ENCODE data around the gene LIMK2. TPM values are rescaled to one million over a fixed set of nuclear protein-coding genes. Genes with fewer than 3 reads are reported as not detected.
A peak's percentile ranks its signal among the peaks of the same experiment; 100 is the strongest.

LIMK2 gene
- total RNA-seq, 1 donor from 2014 or later: 8.0 TPM

DNA sequence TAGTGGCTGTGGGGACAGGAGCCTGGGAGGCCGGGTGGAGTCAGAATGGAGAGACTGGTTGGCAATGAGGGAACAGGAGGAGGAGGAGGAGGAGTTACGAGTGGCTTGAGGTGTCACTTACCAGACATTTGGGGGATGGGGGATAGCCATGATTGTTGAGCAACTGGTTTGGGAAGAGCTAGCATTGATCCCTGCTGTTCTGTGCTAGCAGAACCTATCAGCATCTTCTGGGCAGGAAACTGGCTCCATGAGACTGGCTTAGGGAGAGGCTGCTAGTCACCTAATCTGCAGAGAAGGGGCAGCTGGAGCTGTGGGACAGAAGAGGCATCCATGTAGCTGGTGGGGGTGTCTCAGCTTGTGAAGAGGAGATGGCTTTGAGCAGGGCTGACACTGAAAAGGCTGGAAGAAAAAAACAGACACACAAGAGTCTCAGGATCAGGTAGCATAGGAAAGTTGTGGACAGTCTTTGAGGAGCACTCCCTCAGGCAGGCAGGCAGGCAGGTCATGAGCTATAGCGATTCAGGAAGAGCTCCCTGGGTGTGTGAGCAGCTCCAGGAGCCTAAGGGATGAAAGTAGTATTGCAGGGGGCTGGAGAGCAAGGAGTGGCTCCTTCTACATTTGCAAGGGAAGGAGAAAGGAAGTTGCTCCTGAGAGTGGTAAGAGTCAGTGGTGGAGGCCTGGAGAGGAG, 57.9 kb downstream of the LIMK2 start:
- intact Hi-C loops (cut with micrococcal nuclease): no loop called here
- Histone ChIP-seq H3K9me3 (replicated peaks) (no peaks in the 10 kb centered on the region), H3K36me3 (peaks cover 65% of the 10 kb centered on the region), H3K4me3 (no peak overlapping the region), H3K27me3 (ENCODE audit: low read depth) (no peaks in the 10 kb centered on the region), H3K4me1 (peaks cover 25% of the 10 kb centered on the region), H3K27ac (replicated peaks) (no peak overlapping the region)
- DNase-seq: no peak
- TF ChIP-seq, protein P1, sequence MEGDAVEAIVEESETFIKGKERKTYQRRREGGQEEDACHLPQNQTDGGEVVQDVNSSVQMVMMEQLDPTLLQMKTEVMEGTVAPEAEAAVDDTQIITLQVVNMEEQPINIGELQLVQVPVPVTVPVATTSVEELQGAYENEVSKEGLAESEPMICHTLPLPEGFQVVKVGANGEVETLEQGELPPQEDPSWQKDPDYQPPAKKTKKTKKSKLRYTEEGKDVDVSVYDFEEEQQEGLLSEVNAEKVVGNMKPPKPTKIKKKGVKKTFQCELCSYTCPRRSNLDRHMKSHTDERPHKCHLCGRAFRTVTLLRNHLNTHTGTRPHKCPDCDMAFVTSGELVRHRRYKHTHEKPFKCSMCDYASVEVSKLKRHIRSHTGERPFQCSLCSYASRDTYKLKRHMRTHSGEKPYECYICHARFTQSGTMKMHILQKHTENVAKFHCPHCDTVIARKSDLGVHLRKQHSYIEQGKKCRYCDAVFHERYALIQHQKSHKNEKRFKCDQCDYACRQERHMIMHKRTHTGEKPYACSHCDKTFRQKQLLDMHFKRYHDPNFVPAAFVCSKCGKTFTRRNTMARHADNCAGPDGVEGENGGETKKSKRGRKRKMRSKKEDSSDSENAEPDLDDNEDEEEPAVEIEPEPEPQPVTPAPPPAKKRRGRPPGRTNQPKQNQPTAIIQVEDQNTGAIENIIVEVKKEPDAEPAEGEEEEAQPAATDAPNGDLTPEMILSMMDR (IDR thresholded peaks at IDR 0.05; ENCODE audit: borderline replicate concordance): no peak

DNA sequence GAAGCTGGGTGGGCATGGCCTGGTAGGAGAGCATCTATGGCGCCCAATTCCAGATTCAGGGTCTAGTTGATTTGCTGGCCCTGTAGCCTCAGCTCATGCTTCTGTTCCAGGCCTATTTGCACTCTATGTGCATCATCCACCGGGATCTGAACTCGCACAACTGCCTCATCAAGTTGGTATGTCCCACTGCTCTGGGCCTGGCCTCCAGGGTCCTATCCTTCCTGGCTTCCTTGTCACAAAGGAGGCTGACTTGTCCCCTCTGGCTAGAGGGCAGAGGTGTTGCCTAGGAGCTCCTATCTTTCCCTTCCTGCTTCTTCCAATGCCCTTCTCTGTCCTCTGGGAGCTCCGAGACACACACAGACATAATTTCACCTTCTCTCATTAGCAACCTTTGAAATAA, 58.9 kb downstream of the LIMK2 start:
- H3K36me3 ChIP-seq: peaks cover 66% of the 10 kb centered on the region
- no peak overlapping the region for H3K4me3 ChIP-seq
- no peaks in the 10 kb centered on the region for H3K27me3 ChIP-seq (ENCODE audit: low read depth)
- no peaks in the 10 kb centered on the region for H3K9me3 ChIP-seq (replicated peaks)
- peak overlapping the region; percentile 34 for H3K27ac ChIP-seq (replicated peaks)
- peaks cover 25% of the 10 kb centered on the region for H3K4me1 ChIP-seq
- TF ChIP-seq, protein P1 (IDR thresholded peaks at IDR 0.05; ENCODE audit: borderline replicate concordance): no peak
- DNase-seq: no peak
- intact Hi-C loops (cut with micrococcal nuclease): no loop called here

- TF ChIP-seq, protein P1 (IDR thresholded peaks at IDR 0.05; ENCODE audit: borderline replicate concordance): no peak
- intact Hi-C loops (cut with micrococcal nuclease): no loop called here
- Histone ChIP-seq H3K36me3 (peaks cover 63% of the 10 kb centered on the region), H3K27ac (replicated peaks) (peak overlapping the region; percentile 34), H3K4me1 (peaks cover 25% of the 10 kb centered on the region), H3K4me3 (no peak overlapping the region), H3K9me3 (replicated peaks) (no peaks in the 10 kb centered on the region), H3K27me3 (ENCODE audit: low read depth) (no peaks in the 10 kb centered on the region)
- DNase-seq: no peak
These were observed 59.4 kb downstream of the LIMK2 start for GRCh38 chr22:31271485-31271884.

DNA sequence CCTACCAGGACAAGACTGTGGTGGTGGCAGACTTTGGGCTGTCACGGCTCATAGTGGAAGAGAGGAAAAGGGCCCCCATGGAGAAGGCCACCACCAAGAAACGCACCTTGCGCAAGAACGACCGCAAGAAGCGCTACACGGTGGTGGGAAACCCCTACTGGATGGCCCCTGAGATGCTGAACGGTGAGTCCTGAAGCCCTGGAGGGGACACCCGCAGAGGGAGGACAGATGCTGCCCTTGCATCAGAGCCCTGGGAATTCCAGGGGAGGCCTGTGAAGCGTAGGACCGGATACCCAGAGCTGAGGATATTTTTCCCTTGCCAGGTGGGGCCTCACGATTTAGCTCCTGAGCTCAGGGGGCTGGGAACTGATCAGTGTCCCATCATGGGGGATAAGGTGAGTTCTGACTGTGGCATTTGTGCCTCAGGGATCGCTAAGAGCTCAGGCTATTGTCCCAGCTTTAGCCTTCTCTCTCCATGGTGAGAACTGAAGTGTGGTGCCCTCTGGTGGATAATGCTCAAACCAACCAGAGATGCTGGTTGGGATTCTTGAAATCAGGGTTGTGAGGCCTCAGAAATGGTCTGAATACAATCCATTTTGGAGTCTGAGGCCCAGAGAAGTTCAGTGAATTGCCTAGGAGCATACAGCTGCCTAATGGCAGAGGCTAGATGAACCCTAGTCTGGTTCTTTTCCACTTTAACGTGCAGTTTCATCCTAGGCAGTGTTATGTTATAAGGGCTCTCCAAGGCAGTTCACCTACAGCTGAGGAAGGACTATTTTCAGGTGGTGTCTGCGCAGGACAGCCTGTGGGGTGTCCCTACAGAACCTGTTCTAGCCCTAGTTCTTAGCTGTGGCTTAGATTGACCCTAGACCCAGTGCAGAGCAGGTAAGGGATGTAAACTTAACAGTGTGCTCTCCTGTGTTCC, 60.7 kb downstream of the LIMK2 start:
- Histone ChIP-seq H3K27ac (replicated peaks) (no peak overlapping the region), H3K27me3 (ENCODE audit: low read depth) (no peaks in the 10 kb centered on the region), H3K36me3 (peaks cover 57% of the 10 kb centered on the region), H3K4me3 (no peak overlapping the region), H3K9me3 (replicated peaks) (no peaks in the 10 kb centered on the region), H3K4me1 (peaks cover 25% of the 10 kb centered on the region)
- TF ChIP-seq, protein P1 (IDR thresholded peaks at IDR 0.05; ENCODE audit: borderline replicate concordance): peak; percentile 81
- no peak for DNase-seq
- intact Hi-C loops (cut with micrococcal nuclease): no loop called here

- peaks cover 25% of the 10 kb centered on the region for H3K4me1 ChIP-seq
- H3K27me3 ChIP-seq (ENCODE audit: low read depth): no peaks in the 10 kb centered on the region
- no peaks in the 10 kb centered on the region for H3K9me3 ChIP-seq (replicated peaks)
- H3K36me3 ChIP-seq: peaks cover 57% of the 10 kb centered on the region
- H3K4me3 ChIP-seq: no peak overlapping the region
- DNase-seq: no peak
- no peak overlapping the region for H3K27ac ChIP-seq (replicated peaks)
- intact Hi-C loops (cut with micrococcal nuclease): no loop called here
- TF ChIP-seq, protein P1 (IDR thresholded peaks at IDR 0.05; ENCODE audit: borderline replicate concordance): no peak
These were observed 61.9 kb downstream of the LIMK2 start for GRCh38 chr22:31274017-31274416.

All from left ventricle myocardium inferior (tissue), 1 donor.